ENCODE measurements around the gene MINDY3.
A peak's percentile ranks its signal among the peaks of the same experiment; 100 is the strongest.
"Not testable (repeated sequence)": the region's sequence is repeated elsewhere in the genome, so short reads cannot be mapped to it uniquely, and the experiment has no call there.

Gene MINDY3

DNA sequence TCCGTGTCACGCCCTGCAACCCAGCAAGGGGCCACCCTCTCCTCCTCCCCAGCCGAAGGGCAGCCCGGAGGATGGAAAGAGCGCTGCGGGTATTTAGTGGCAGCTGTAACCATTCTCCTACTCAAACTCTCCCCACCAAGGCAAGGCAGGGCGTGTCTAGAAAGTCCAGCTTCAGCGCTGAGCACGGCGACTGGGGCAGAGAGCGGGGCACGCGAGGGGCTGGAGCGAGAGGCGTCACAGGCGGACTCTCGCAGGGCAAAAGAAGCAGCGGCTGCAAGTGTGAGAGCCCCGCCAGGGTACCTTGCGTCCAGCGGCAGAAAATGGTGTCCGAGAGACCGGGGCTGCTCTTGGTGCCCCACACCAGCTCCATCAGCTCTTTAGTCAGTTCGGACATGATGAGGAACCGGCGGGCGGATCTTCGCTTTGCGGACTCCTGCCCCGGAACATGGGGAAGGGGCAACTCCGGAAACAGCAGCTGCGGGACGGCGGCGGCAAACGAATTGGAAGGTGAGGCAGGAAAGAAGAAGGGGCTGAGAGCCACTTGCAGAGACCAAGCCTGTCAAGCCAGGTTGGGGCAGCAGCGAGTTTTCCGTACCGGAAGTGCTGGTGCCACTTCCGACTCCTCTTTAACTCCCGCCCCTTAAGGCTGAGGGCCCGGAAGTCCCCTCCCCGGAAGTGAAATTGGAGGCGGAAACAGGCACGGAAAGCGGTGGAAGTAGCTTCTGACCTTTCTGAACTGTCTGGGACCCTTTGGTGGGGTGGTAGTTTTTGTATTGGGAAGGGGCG is at the start of gene MINDY3:
MINDY3 (minus strand) TSS at position 602 of the 786 bp plus-strand sequence; CDS start at position 394, 208 bp downstream.
- peak; percentile 92 for DNase-seq

DNA sequence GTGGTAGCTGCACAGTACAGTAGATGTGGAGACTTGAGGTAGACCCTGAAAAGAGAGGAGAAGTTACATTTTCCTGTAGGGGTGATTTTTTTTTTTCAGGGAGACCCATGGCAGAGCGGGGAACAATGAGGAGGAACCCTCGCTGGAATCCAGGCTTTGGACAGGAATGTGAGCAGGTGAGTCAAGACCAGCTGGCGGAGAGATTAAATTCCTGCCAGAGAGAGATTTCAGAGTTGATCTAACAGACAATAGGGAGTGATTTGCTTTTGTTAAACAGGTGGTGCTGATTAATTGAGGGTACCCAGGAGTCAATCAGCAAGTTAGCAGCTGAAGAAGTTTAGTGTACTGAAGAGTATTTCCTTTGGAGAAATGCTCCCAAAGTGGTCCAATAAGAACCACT is 41.6 kb upstream of the MINDY3 start:
- no peak for DNase-seq

DNA sequence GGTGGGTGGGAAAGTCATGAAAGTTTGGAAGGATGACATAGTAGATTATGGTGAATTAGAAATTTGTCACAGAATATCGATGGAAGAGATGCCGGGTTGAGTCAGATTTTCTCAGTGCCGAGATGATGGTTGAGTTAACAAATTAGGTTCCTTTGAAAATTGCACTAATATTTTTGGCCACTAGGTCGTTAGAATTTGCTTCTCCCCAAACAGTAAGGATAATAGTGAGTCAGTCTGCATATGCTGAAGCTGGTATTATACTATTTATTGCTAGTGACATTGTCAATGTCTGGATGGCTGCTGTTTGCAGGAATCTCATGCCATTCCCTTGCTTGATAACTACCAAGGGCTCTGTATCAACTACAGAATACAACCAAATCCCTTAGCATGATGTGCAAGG is 37.7 kb upstream of the MINDY3 start:
- DNase-seq, result peak; percentile 11

DNA sequence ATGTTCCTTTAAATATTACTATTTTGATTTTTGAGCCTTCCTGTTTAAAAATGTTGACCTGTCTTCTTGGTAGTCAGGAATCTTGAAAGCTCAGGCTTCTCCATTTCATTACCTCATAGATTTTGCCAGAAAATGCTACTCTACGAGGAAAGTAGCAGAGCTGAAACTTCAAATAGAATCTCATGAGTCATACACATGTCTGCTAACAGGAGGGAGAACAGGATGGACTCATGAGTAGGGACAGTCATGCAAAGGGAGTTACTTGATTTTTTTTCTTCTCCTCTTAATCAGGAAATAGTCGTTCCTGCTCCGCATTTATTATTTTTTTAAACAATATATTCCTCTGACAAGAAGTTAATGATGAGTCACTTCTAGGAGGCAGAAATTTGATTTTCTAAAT is 37.0 kb upstream of the MINDY3 start:
- DNase-seq, result no peak

DNA sequence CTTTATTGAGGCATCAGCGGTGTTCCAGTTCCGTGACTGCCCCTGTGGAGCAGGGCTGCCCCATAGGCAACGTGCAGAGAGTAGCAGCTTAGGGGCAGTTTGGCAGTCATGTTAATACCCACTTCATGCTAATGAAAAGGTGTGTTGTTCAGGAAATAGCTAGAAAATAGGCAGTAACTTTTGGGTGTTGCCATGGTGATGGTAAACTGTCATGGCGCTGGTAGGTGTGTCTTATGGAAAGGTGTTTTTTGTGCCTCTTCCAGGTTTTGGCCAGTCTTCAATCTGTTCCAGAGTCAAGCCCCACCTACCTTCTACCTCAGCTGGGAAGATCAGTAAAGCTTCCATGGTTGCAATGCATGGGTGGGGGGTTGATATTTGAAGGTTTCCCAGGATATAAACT is 36.3 kb upstream of the MINDY3 start:
- DNase-seq, result no peak

DNA sequence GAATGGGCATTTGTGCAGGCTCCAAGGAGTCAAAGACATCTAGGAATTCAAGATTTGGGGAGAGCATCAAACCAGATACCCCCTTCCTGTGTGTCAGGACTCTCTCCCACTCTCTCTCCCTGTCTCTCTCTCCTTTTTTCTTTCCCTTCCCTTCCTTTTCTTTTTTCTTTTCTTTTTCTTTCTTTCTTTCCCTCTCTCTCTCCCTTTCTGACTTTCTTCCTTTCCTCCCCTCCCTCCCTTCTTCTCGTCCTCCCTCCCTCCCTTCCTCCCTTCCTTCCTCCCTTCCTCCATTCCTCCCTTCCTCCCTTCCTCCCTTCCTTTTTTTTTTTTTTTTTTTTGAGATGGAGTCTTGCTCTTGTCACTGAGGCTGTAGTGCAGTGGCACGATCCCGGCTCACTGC is 24.1 kb upstream of the MINDY3 start:
- DNase-seq, result no peak

DNA sequence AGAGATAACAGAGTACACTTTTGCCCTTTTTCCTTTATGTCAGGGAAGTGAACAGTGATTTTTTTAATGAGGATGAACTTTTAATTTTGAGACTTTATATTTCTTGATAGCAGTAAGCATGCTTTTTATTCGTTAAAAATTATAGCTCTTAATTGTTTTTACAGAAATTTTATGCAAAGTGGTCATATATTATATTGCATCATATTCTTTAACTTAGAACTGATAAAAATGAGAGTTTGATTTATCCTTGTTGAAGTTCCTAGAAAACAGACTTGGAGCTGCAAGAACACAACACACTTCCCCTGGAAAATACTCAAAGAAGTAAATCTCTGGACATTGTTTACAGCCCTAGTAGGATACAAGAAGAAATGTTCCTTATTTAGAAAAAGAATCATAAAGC is 21.2 kb upstream of the MINDY3 start:
- DNase-seq, result no peak

DNA sequence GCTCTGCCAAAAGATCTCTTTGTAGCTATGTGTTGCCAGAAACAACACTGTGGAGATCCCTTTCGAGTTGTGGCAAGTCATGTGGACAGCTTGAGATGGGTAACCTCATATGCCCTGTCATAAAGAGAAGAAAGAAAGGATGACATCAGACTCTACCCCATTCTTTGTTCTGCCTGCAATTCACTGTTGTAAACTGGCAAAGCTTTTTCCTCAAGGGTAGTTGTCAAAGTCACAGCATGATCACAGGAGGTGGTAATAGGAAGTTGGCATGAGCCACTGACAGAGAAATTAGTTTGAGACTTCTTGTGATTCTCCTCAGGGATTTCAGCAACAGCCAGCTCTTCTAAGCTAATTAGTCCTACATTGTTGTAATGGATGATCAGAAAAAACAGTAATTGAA is 19.4 kb upstream of the MINDY3 start:
- peak; percentile 42 for DNase-seq

DNA sequence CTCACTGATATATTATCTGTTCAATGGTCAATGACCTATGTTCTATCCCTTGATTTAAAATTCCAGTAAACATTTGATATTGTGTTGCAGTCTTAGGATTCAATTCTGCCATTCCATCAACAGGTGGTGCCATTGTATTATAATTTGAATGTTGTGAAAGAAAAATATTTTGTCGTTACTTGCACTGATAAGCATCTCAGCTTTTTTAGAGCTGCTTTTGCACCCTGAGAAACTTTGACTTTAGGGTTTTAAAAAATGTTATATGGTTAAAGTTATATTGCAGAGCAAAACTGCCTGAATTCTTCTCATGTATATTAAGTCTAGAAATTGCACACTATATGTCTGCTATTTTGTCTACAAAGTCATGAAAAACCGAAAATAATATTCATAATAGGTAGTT is 18.8 kb upstream of the MINDY3 start:
- DNase-seq, result peak; percentile 40

DNA sequence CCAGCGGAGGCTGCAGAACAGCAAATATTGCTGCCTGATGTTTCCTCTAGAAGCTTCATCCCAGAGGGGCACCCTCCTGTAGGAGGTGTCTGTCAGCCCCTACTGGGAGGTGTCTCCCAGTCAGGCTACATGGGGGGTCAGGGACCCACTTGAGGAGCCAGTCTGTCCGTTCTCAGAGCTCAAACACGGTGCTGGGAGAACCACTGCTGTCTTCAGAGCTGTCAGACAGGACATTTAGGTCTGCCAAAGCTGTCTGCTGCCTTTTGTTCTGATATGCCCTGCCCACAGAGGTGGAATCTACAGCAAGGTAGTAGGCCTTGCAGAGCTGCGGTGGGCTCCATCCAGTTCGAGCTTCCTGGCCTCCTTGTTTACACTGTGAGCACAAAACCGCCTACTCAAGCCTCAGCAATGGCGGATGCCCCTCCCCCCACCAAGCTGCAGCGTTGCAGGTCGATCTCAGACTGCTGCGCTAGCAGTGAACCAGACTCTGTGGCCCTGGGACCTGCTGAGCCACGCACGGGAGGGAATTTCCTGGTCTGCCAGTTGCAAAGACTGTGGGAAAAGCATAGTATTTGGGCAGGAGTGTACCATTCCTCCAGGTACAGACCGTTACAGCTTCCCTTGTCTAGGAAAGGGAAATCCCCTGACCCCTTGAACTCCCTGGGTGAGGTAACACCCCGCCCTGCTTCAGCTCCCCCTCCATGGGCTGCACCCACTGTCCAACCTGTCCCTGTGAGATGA is 17.7 kb upstream of the MINDY3 start:
- no peak for DNase-seq

DNA sequence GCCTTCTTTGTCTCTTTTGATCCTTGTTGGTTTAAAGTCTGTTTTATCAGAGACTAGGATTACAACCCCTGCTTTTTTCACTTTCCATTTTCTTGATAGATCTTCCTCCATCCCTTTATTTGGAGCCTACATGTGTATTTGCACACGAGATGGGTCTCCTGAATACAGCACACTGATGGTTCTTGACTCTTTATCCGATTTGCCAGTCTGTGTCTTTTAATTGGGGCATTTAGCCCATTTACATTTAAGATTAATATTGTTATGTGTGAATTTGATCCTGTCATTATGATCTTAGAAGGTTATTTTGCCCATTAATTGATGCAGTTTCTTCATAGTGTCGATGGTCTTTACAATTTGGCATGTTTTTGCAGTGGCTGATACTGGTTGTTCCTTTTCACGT is 16.0 kb upstream of the MINDY3 start:
- not testable (repeated sequence) for DNase-seq

DNA sequence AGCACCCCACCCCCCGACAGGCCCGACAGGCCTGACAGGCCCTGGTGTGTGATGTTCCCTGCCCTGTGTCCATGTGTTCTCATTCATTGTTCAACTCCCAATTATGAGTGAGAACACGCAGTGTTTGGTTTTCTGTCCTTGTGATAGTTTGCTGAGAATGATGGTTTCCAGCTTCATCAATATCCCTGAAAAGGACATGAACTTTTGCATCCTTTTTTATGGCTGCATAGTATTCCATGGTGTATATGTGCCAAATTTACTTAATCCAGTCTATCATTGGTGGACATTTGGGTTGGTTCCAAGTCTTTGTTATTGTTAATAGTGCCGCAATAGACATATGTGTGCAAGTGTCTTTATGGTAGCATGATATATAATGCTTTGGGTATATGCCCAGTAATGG is 12.3 kb upstream of the MINDY3 start:
- not testable (repeated sequence) for DNase-seq

DNA sequence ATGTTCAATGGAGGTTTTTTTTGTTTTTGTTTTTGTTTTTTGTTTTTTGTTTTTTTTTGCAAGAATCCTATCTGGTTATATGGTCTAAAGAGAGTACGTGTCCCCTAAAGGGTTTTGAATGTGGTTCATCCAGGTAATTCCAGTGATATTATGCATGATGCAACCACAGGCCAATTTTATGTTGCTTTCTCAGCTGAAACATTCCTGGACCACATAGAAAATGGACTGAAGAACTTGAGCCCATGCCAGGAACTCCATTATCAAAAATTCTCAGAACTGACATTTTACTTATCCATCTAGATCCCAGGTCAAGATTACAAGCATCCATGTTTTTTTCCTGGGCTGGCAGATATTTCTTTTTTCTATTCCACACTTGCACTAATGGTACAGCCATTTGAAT is 11.5 kb upstream of the MINDY3 start:
- DNase-seq, result no peak

DNA sequence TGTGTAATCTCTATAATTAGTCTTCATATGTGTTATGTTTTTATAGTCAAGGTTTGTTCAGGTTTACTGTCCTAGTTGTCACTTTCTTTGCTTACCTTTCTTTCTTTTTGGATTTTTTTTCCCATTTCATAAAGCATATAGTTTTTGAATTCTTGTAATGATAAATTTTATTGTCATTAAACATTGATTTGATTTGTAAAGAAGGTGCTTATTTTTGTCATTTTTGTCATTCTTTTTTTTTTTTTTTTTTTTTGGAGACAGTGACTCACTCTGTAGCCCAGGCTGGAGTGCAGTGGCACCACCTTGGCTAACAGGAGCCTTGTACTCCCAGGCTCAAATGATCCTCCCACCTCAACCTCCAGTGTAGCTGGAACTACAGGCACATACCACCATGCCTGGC is 9.6 kb upstream of the MINDY3 start:
- DNase-seq, result no peak

DNA sequence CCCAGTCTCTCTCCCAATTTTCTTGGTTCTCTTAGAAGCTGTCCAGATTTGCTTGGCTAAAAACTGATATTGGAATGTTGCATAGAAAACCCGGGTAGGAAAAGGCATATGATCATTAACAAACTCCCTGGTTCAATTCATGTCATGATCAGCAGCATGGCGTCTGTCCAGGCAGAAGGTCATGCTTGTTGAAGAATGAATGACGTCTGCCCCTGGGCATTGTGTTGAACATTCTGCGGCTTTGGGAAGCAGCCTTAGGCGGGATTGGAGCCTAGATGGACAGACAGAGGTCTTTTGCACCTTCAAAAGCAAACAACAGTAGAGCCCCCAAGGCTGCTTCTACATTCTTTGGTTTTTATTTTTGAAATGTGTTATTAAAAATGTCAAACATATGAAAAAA is 7.7 kb upstream of the MINDY3 start:
- DNase-seq, result no peak

DNA sequence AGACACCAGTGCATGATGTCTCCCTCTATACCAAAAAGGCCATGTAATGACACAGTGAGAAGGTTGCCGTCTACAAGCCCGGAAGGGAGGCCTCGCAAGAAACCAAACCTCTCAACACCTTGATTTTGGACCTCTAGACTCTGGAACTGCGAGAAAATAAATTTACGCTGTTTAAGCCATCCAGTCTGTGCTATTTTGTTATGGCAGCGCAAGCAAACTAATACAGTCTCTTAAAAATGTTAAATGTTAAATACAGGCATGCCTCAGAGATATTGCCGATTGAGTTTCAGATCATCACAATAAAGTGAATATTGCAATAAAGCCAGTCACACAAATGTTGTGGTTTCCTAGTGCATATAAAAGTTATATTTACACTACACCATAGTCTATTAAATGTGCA is 5.0 kb upstream of the MINDY3 start:
- no peak for DNase-seq

DNA sequence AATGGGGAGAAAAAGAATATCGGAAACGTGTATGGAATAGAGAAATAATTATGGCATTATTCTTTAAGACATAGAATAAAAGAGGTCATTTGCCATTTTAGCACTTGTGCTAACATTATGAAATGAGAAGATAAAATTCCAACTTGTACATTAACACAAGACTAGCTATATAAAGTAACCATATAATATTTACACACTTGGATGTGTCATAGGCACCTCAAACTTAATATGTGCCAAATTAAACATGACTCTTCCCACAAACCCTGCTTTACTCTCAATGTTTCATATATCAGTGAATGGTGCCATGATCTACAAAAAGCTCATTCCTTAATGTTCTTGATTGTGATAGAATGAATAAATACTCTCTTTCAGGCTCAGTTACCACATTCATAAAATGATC is 4.1 kb upstream of the MINDY3 start:
- DNase-seq, result no peak

DNA sequence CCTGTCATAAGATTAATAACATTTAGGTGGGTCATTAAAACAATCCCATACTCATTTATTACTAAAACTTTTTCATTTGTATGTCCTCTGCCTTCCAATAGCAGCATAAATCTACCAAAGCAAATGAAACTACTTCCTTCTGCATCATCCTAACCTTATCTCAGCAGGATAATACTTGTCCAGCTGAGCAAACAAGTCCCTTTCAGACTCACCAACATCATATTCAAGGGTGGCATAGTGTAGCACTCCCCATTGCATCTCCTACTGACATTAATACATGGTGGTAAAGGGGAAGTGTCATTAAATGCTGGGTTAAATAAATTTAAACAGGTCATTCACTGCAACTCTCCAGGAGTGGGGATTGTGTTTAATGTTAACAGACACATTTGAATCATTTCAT is 3.4 kb upstream of the MINDY3 start:
- no peak for DNase-seq

DNA sequence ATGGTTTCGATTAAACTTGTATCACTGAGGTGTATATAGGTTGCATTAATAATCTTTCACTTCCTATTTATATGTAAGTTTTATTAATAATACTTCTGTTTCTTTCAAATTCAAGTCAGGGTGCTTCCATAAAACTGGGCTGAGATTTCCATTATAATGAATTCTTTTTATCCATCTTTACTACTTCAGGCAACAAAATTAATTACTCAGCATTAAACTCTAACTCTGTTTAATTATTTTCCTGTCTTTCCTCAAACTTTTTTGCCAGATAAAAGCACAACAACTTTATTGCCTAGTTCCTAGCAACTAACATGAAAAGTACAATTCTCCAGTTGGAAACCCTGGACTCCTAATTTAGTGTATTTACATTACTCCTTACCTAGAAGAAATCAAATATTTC is 3.0 kb upstream of the MINDY3 start:
- no peak for DNase-seq

DNA sequence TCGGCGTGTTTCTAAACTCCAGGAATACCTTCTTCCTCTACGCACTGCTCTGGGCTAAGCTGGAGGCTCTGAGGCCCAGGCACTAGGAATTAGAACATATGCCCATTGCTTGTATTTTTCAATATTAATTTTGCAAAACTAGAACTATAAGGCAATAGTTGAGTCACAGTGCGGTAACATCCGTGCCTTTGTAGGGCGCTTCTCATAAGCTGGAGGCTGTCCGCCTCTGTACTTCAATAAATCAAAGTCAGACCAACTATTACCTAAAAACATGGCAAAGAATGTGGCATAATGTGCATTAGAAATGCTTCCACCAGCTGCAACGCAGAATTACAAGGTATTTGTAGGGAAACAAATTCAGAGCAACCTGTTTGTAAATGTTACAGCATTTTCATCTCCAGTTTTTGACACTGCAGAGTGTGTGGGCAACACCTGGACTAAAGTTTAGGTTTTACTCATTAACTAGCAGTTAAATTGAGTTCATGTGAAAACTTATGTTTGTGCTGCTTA is 440 bp upstream of the MINDY3 start:
- no peak for DNase-seq

DNA sequence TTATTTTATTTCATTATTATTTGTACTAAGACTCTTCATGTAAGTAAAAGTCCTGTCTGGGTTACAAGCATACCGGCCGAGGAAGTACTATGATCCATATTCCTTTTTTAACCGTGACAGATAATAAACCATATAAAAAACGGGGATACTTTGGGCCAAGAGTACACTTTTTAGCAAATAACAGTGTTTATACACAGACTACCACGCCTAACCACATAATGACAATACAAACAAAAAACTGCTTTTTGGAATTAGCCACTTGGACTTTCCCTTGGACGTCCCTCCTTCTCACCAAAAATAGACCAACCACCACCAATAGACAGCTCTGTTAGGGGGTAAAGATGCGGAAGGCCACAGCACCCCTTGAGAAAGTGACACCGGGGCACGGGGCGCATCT is 800 bp downstream of the MINDY3 start:
- DNase-seq, result no peak

DNA sequence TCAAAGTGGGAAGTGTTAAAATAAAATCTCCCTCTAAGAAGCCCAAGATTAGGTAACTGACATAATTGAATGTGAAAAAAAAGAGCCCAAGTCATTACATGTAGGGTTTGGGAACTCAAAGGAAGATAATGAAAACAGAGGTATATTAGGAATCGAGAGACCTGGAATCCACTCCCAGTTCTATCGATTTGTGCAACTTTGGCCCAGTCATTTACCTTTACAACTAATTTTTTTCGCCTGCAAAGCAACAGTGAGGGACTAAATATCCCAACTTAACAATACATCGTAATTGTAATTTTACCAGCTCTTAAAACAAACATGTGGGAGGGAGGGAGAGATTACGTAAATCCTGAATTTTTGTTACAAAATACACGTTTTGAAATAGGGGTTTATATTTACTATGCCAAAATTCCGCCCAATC is 1.4 kb downstream of the MINDY3 start:
- DNase-seq, result no peak

DNA sequence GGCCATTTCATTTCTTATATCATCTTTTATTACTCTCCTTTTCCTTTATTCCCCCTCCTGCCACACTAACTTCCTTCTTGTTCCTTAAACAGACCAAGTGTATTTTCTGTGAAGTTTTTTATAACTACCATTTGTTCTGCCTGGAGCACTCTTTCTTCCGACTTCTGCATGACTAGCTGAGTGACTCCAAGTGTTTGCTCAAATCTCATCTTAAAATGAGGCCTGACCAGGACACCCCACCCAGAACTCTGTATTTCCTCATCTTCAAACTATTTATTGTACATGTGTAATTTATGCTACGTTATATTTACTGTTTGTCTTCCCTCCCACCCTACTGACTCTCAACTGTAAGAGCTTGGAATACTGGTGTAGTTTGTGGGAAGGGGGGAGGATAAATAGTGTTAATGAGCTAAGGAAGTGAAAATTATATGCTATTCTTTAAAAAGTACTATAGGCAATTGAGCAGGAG is 3.2 kb downstream of the MINDY3 start:
- DNase-seq, result no peak

DNA sequence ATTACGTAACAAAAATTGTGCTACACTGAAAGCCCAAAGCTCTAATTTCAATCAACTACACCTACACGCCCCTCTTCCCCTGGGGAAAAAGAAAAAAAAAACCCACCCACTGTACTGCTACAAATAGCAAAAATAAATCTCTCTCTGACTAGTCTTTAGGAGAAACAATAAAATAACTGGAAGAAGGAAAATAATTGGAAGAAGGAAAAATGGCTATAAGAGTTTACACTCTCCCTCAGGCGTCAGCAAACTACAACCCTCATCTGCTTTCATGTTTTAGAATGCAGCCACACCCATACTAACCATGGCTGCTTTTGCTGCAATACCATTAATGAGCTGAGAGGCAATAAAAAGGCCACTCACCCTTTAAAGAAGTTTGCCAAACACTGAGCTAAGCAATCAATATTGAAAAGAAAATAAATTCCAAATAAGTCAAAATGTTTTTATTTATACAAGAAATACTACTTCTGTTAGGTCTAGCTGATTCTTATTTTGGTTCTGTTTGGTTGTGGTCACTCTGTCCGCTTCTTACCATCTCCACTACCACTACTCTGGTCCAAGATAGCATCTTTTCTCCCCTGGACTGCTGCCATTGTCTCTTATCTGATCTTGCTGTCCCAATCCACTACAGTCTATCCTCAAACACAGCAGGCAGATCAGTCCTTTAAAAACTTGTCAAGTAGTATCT is 3.8 kb downstream of the MINDY3 start:
- DNase-seq, result no peak

All from activated CD4-positive, alpha-beta T cell treated with anti-CD3 and anti-CD28 coated beads, Interleukin-10, Interleukin-2, amounts not matched to agents 100 ng/mL and 50 ng/mL, durations not matched to agents 16 hours and 8 hours (primary cell).